GM06990 (cell line): Measurements from ENCODE around the gene STXBP6.

ENCODE experiments used
- DNase-seq: peaks from one replicate; pipeline ENCODE4 v3.0.0-alpha.2; 2011; ENCODE audit not compliant: insufficient read length; ENCODE audit errors: extremely low read depth
- H3K27me3 ChIP-seq: replicated peaks from 2 replicates; pipeline ENCODE4 v1.6.0; 2011; ENCODE audit warnings: low read length; ENCODE audit not compliant: control insufficient read depth, insufficient read depth
- H3K36me3 ChIP-seq: 2 replicates; pipeline ENCODE4 v1.5.1; 2011; ENCODE audit warnings: low read length; ENCODE audit not compliant: control insufficient read depth, insufficient read depth
- H3K4me3 ChIP-seq: replicated peaks from 2 replicates; pipeline ENCODE4 v1.5.1; 2011; ENCODE audit warnings: low read depth, mild to moderate bottlenecking, control low read depth, low read length
- TF ChIP-seq, protein P1 (sequence below): IDR thresholded peaks from 2 replicates; pipeline ENCODE4 v1.5.1; 2011; ENCODE audit warnings: low read length, control low read depth, mild to moderate bottlenecking, inconsistent platforms; ENCODE audit not compliant: insufficient read depth, poor library complexity, severe bottlenecking

The STXBP6 gene

DNA sequence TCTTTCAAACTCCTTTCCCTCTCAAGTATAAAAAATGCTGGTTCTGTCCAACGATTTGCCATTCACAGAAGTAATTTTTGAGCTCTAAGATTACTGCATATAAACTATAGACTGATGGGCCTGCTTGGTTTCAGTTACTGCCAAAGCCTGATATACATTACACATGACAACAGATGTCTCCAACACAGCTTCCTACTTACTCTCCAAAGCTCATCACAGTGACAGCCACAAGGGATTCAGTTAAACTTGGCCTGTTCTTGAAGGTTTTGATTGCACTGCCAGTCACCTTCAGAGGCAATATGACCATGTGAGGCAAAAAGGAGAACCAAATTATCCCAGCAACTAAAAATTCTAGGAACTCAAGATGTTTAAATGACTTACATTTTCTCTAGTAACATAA is 30.1 kb downstream of the STXBP6 start:
- Histone ChIP-seq H3K36me3 (no peaks in the 10 kb centered on the region), H3K27me3 (no peaks in the 10 kb centered on the region), H3K4me3 (no peak overlapping the region)
- no peak for DNase-seq
- TF ChIP-seq, protein P1, sequence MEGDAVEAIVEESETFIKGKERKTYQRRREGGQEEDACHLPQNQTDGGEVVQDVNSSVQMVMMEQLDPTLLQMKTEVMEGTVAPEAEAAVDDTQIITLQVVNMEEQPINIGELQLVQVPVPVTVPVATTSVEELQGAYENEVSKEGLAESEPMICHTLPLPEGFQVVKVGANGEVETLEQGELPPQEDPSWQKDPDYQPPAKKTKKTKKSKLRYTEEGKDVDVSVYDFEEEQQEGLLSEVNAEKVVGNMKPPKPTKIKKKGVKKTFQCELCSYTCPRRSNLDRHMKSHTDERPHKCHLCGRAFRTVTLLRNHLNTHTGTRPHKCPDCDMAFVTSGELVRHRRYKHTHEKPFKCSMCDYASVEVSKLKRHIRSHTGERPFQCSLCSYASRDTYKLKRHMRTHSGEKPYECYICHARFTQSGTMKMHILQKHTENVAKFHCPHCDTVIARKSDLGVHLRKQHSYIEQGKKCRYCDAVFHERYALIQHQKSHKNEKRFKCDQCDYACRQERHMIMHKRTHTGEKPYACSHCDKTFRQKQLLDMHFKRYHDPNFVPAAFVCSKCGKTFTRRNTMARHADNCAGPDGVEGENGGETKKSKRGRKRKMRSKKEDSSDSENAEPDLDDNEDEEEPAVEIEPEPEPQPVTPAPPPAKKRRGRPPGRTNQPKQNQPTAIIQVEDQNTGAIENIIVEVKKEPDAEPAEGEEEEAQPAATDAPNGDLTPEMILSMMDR: no peak

DNA sequence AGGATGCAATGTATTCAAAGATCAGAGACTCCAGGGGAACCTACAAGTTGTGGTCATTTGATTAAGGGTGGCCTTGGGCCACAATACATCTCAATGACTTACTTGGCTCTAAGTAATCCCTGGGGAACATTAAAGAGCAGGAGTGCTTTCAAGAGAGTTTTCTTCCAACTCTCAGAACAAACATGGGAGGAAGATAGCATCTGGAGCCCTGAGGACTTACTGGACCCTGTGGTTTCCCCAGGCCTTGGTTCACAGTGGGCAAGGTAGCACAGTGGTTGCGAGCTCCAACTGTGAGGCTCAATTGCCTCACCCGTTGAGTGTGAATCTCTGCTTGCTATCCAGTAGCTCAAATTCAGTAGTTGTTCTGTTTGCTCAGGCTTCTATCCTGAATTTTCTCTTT is 32.4 kb downstream of the STXBP6 start:
- DNase-seq: no peak
- no peak overlapping the region for H3K4me3 ChIP-seq
- TF ChIP-seq, protein P1: no peak
- H3K27me3 ChIP-seq: no peaks in the 10 kb centered on the region
- no peaks in the 10 kb centered on the region for H3K36me3 ChIP-seq

DNA sequence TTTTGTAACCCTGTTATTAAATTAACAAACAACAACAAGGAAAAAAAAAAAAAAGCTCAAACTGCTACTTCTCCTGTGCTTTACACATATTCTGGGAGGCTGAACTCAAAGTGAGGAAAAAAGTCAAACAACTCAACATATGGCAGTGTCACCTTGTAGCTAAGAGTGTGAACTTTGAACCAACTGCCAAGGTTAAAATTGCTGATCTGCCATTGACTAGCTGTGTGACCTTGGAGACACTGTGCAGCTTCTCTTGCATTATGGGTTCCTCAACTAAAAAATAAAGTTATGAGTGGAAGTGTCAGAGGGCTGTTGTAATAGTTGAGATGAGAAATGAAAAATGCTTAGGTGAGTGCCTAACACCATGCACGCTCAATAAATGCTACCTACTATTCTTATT is 34.2 kb downstream of the STXBP6 start:
- Histone ChIP-seq H3K36me3 (no peaks in the 10 kb centered on the region), H3K4me3 (no peak overlapping the region), H3K27me3 (no peaks in the 10 kb centered on the region)
- DNase-seq: no peak
- TF ChIP-seq, protein P1: no peak

DNA sequence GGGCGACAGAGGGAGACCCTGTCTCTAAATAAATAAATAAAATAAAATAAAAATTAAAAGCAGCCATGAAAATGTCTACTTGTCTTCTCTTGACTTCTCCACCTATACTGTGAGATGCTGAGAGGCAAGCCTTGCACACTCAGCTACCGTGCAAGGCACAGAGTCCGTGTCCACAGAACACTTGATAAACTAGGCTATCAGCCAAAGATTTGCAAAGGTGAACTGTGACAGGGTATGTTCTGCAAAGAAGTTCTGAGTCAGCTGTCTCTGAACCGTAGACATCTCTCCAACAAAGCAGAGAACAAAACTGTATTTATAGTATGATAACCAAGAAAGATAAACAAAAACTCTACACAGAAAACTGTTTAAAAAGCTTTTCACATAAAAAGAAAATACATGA is 35.5 kb downstream of the STXBP6 start:
- no peak for DNase-seq
- TF ChIP-seq, protein P1: no peak
- H3K27me3 ChIP-seq: no peaks in the 10 kb centered on the region; the same call in 1 of the 2 replicates
- H3K4me3 ChIP-seq: no peak overlapping the region
- no peaks in the 10 kb centered on the region for H3K36me3 ChIP-seq

DNA sequence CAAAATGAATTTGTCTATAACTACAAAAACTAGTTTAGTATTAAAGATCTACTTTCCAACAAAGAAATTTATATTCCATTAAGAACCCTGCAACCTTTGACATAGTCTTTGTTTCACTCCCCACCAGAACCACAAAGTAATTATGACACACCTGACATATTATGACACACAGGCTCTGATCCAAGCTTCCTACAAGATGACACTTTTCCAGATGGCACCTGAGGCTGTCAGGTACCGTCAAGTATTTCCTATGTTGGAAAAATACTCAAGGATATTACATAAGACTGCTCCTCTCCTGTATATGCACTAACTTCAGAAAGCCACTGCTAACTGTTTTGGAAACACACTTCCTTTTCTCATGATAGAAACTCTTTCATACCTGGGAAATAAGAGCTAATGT is 38.9 kb downstream of the STXBP6 start:
- TF ChIP-seq, protein P1: no peak
- Histone ChIP-seq H3K36me3 (no peaks in the 10 kb centered on the region), H3K4me3 (no peak overlapping the region), H3K27me3 (no peaks in the 10 kb centered on the region; the same call in 1 of the 2 replicates)
- no peak for DNase-seq

DNA sequence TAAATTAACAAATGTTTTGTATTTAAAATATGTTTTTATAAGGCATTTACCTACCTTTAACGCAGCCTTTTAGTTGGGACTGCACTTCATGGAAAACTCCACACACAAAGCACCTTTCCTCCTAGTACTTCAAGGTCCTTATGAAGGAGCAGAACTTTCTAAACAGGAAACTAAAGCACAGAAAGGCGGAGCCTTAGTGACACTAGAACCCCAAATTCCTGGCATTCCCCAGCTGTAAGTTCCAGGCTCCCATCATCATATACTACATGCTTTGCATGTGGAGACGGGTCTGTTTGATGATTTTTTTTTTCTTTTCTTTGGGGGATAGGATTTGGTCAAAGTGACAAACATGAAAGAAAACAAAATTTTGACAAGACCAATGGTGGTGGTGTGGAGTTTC is 39.5 kb downstream of the STXBP6 start:
- TF ChIP-seq, protein P1: no peak
- no peak overlapping the region for H3K4me3 ChIP-seq
- no peak for DNase-seq

More for the DNA sequence above, 39.5 kb downstream of the STXBP6 start:
- Histone ChIP-seq H3K27me3 (no peaks in the 10 kb centered on the region; the same call in 1 of the 2 replicates), H3K36me3 (no peaks in the 10 kb centered on the region)
